Parathyroid adenoma (tissue), 2 donors: Measurements from ENCODE around the gene MPP2.

ENCODE experiments used
- H2AFZ ChIP-seq: fragments of 300-600 bp; sonication (generic); one replicate; pipeline ENCODE4 v1.7.0; 2017; ENCODE audit warnings: antibody characterized with exemption, mild to moderate bottlenecking
- H3K27ac ChIP-seq: fragments of 300-600 bp; sonication (generic); one replicate; pipeline ENCODE4 v1.7.0; 2017
- H3K27me3 ChIP-seq: fragments of 300-600 bp; sonication (generic); one replicate; pipeline ENCODE4 v1.7.0; 2017; ENCODE audit warnings: low read length; ENCODE audit not compliant: control insufficient read depth, insufficient read depth
- H3K36me3 ChIP-seq: fragments of 300-600 bp; sonication (generic); one replicate; pipeline ENCODE4 v1.7.0; 2017; ENCODE audit warnings: low read length; ENCODE audit not compliant: control insufficient read depth, insufficient read depth
- H3K4me1 ChIP-seq: fragments of 300-600 bp; sonication (generic); one replicate; pipeline ENCODE4 v1.7.0; 2017; ENCODE audit warnings: control low read depth
- H3K4me2 ChIP-seq: fragments of 300-600 bp; sonication (generic); one replicate; pipeline ENCODE4 v1.7.0; 2017; ENCODE audit warnings: low read length
- H3K4me3 ChIP-seq: fragments of 300-600 bp; sonication (generic); one replicate; pipeline ENCODE4 v1.7.0; 2017; ENCODE audit warnings: low read depth, low read length
- H3K79me2 ChIP-seq: fragments of 300-600 bp; sonication (generic); one replicate; pipeline ENCODE4 v1.7.0; 2017; ENCODE audit warnings: control low read depth
- H3K9ac ChIP-seq: fragments of 300-600 bp; sonication (generic); one replicate; pipeline ENCODE4 v1.7.0; 2017; ENCODE audit warnings: mild to moderate bottlenecking
- H3K9me3 ChIP-seq: fragments of 300-600 bp; sonication (generic); one replicate; pipeline ENCODE4 v1.7.0; 2017; ENCODE audit warnings: low read length; ENCODE audit not compliant: control insufficient read depth
- CTCF ChIP-seq: fragments of 300-600 bp; sonication (generic); IDR thresholded peaks from one replicate; pipeline ENCODE4 v1.7.0; 2017; ENCODE audit warnings: antibody characterized with exemption, mild to moderate bottlenecking
- donor health status: primary hyperparathyroidism.

The MPP2 gene

GRCh38 chr17:43927060-43927864 is 19.9 kb upstream of the MPP2 start:
- peak overlapping the region; percentile 51 for H3K4me2 ChIP-seq
- no peak for TF ChIP-seq CTCF
- no peaks in the 10 kb centered on the region for H3K9me3 ChIP-seq
- H3K36me3 ChIP-seq = no peaks in the 10 kb centered on the region
- H3K79me2 ChIP-seq = no peaks in the 10 kb centered on the region
- peak overlapping the region; percentile 43 for H3K27ac ChIP-seq
- H3K4me1 ChIP-seq = peaks cover 19% of the 10 kb centered on the region
- no peak overlapping the region for H3K9ac ChIP-seq
- no peaks in the 10 kb centered on the region for H3K27me3 ChIP-seq
- no peak overlapping the region for H3K4me3 ChIP-seq
- H2AFZ ChIP-seq = peak overlapping the region; percentile 98

GRCh38 chr17:43924558-43924957 is 17.2 kb upstream of the MPP2 start:
- no peak for TF ChIP-seq CTCF
- H3K27ac ChIP-seq = no peak overlapping the region
- H3K9ac ChIP-seq = no peak overlapping the region
- no peaks in the 10 kb centered on the region for H3K9me3 ChIP-seq
- H3K27me3 ChIP-seq = no peaks in the 10 kb centered on the region
- no peak overlapping the region for H3K4me2 ChIP-seq
- no peaks in the 10 kb centered on the region for H3K79me2 ChIP-seq
- peaks cover 2% of the 10 kb centered on the region for H3K4me1 ChIP-seq
- H3K36me3 ChIP-seq = no peaks in the 10 kb centered on the region
- H3K4me3 ChIP-seq = no peak overlapping the region
- H2AFZ ChIP-seq = no peak overlapping the region

GRCh38 chr17:43920500-43921095 is 13.3 kb upstream of the MPP2 start:
- H3K4me1 ChIP-seq = peaks cover 8% of the 10 kb centered on the region
- no peak for TF ChIP-seq CTCF
- no peaks in the 10 kb centered on the region for H3K79me2 ChIP-seq
- no peak overlapping the region for H3K9ac ChIP-seq
- H2AFZ ChIP-seq = no peak overlapping the region
- no peak overlapping the region for H3K4me3 ChIP-seq
- H3K9me3 ChIP-seq = no peaks in the 10 kb centered on the region
- H3K36me3 ChIP-seq = no peaks in the 10 kb centered on the region
- H3K4me2 ChIP-seq = no peak overlapping the region
- H3K27me3 ChIP-seq = no peaks in the 10 kb centered on the region
- H3K27ac ChIP-seq = no peak overlapping the region

- H3K4me1 ChIP-seq = peaks cover 8% of the 10 kb centered on the region
- no peak for TF ChIP-seq CTCF
- H2AFZ ChIP-seq = peak overlapping the region; percentile 31
- no peak overlapping the region for H3K4me2 ChIP-seq
- no peak overlapping the region for H3K9ac ChIP-seq
- H3K79me2 ChIP-seq = no peaks in the 10 kb centered on the region
- H3K9me3 ChIP-seq = no peaks in the 10 kb centered on the region
- H3K27ac ChIP-seq = no peak overlapping the region
- no peak overlapping the region for H3K4me3 ChIP-seq
- H3K27me3 ChIP-seq = no peaks in the 10 kb centered on the region
- no peaks in the 10 kb centered on the region for H3K36me3 ChIP-seq
Measured at GRCh38 chr17:43918026-43918389, 10.7 kb upstream of the MPP2 start.
